HG03342 (cell line): Measurements from ENCODE around the gene P2RX2.

ENCODE experiments used
- ATAC-seq: cut with Tn5 transposase; IDR thresholded peaks from one replicate; pipeline ENCODE4 v1.9.1; 2021; ENCODE audit warnings: mild to moderate bottlenecking, moderate library complexity; ENCODE audit not compliant: unreplicated experiment

Gene P2RX2

DNA sequence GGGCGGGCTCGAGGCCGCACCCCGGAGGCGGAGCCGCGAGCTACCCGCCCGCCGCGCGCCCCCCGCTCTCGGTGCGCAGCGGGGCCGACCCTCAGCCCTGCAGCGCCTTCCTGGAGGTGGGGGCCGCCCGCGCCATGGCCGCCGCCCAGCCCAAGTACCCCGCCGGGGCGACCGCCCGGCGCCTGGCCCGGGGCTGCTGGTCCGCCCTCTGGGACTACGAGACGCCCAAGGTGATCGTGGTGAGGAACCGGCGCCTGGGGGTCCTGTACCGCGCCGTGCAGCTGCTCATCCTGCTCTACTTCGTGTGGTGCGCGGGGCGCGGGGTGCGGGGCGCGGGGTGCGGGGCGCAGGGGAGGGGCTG is at the start of gene P2RX2:
Gene P2RX2 (plus strand): TSS at position 94 of the 361 bp plus-strand sequence. CDS start 41 bp downstream, at position 135.
- no peak for ATAC-seq

DNA sequence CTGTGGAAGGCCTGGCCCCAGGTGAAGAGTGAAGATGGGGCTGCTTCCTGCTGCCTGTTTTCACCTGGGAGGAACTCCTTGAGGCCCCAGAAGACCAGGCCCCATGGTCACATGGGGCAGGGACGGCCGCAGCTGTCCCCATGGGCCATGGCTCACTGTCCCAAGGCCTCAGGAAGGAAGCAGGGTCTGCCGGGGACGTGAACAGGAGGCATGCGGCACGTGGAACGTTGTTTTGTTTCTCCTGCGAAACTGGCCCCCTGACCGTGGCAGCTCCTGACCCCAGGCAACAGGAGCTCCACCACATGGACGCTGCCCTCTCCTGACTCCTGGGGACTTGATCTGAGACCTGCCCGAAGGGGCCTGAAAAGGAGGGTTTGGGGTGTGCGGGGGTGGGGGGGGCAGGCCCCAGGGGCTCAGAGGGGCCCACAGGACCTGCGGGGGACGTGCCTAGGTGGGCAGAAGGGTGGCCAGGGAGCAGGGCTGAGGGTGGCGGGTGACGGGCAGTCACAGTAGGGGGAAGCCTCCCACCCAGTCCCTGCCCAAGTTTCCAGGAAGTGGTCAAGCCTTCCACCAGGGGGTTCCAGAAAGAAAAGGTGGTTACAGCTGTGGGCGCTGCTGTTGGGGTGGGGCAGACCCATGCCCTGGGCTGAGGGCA is 49.6 kb upstream of the P2RX2 start:
- no peak for ATAC-seq

DNA sequence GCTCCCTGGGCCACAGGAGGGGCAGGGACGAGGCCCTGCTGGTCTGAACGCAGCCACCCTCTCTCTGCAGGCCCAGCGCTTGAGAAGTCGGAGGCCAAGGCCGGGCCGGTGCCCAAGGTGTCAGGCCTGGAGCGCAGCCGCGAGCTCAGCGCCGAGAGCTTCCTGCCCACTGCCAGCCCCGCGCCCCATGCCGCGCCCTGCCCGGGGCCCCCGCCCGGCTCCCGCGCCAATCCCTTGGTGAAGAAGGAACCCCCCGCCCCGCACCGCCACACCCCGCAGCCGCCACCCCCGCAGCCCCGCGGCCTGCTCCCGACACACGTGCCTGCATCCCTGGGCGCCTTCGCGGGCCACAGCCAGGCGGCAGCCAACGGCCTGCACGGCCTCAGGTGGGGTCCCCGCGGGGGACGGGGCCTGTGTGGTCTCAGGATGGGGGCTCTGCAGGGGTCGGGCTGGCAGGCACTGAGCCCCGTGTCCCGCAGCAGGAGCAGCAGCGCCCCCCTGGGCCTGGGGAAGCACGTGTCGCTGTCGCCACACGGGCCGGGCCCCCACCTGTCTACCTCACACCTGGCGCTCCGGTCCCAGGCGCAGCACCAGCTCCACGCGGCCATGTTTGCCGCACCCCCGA is 48.6 kb upstream of the P2RX2 start:
- ATAC-seq, result no peak

DNA sequence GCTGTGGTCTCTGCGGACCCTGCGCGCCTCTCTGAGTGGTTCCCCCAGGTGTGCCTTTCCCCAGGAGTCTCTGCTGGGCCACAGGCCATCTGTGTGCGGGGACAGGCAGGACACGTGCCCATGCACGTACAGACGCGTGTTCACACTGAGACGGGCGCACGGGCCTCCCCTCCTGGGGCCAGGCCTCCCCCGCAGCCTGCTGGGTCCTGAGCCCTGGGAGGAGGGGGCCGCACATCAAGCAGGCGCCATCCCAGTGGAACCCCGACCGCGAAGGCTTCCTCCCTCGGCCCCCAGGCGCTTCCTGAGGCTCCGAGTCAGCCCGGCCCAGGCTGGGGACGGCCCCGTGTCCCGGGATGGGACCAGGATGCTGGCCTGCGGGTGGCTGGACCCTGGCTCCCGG is 47.9 kb upstream of the P2RX2 start:
- ATAC-seq, result no peak

DNA sequence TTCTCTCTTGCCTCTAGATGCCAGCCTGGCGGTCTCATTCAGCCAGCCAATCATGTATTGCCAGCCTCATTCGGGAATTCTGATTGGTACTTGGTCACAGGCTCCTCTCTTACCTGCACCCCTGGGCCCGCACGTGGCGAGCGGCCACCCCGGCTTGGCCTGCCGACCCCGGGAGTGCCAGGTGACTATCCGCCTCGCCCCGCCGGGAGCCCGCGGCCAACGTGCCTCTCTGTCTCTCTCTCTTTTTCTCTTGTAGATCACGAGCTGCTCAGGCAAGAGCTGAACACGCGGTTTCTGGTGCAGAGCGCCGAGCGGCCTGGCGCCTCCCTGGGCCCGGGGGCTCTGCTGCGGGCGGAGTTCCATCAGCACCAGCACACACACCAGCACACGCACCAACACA is 47.5 kb upstream of the P2RX2 start:
- no peak for ATAC-seq

DNA sequence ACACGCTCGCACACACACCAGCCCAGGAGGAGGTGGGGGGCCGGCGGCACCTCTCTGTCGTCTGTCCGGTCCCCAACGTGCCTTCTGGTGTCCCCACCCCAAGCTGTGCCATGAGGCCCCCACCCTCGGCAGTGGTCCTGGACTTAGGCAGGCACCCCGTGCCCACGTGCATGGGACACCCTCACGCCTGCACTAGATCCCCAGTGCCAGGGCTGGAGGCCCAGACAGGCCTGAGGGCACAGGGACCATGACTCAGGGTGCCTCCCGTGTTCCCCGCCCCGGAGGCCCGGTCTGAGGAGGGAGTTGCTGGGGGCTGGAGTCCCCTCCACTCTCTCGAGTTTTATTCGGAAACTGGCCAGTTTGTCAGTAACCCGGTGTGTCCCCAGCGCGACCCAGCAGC is 47.0 kb upstream of the P2RX2 start:
- no peak for ATAC-seq

DNA sequence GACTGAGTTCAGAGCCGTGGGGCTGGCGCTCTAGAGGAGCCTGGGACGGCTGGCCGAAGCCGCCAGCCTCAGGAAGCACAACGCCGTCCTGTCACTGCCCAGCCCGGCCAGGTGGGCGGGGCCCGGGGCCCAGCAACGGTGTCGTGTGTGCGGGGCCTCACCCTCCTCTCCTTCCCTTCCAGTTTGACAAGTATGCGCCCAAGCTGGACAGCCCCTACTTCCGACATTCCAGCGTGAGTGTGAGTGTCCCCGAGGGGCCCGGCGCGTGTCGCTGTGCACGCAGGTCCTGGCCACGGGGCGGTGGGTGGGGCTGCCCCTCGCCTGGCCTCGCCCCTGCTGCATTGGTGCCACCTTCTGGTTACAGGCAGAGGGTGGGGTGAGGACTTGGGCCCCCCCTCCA is 46.5 kb upstream of the P2RX2 start:
- ATAC-seq, result no peak

DNA sequence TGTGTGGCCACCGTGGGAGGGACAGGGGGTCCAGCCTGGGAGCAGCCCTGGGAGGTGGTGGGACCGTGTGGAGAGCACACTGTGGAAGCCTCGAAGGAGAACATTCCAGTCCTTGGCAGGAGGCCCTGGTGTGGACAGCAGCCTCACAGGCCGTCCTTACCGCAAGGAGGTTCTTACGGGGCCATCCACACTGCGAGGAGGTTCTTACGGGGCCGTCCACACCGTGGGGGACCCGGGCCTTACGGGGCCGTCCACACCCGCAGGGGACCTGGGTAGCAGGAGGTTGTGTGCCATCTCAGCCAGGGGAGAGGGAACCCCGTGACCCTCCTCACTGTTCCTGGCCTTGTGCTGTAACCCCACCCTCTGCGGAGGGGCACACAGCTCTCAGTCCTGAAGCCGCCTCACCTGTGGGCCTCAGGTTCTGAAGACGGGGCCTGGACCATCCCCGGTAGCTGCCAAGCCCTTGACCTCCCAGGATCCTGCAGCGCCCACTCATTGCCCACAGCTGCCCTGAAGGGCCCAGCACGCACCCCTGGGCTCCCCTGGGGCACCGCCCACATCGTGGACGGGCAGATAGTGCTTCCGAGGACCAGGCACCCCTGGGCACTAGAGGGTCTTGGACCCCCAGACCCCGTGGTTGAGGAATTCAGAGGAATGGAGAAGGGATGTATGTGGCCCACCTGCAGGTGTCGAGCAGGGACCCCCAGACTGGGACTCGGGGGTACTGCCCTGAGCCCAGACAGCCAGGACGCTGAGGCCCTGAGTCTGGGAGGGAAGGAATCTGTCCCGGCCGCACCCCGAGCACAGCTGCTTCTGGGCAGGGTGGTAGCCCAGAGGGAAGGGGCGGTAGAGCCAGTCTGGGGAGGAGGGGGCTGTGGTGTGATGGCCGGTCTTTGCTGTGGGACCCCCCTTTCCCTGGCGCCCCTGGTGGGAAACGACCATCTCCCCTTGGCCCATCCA is 45.5 kb upstream of the P2RX2 start:
- ATAC-seq, result no peak

DNA sequence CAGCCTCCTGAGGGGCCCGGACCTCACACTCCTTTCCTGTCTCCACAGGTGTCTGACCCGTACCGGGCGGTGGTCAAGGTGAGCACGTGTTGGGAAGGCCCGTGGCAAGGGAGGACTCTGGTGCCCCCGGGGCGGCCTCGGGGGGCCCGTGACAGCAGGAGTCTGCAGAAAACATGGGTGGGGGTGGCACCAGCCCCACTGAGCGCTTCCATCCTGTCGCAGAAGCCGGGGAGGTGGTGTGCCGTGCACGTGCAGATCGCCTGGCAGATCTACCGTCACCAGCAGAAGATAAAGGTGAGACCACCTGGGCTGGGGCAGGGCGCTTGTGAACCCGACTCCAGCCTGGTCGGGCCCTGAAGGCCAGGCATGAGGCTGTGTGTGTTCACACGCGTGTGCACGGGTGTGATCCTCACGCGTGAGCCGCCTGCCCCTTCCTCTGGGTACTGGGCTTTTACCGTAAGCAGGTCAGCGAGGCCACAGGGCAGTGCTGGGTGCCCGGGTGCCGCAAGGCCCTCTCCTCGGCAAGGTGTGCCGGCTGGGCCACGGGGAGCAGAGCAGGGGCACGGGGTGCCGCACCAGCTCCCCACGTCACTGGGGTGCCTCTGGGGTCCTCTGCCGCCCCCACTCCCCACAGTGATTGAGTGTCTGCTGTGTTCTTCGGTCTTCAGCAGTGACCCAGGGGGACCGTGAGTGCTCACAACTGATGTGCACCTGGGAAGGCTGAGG is 44.1 kb upstream of the P2RX2 start:
- no peak for ATAC-seq

DNA sequence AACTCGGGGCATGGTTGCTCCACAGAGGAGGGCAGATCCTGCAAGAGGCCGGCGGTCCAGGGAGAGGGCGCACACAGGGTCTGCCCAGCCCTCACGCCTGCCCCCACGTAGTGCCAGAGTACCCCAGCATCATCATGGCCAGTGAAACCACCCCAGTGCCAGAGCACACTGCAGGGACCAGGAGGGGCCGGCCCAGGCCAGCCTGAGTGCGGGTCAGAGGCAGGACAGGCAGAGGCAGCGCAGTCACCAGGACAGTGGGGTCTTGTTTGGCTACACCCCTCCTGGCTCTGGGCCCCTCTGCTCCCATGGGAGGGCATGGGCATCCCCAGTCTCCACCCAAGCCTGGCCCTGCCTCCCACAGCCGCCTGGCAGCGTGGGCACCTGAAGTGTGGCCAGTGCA is 42.9 kb upstream of the P2RX2 start:
- ATAC-seq, result no peak

DNA sequence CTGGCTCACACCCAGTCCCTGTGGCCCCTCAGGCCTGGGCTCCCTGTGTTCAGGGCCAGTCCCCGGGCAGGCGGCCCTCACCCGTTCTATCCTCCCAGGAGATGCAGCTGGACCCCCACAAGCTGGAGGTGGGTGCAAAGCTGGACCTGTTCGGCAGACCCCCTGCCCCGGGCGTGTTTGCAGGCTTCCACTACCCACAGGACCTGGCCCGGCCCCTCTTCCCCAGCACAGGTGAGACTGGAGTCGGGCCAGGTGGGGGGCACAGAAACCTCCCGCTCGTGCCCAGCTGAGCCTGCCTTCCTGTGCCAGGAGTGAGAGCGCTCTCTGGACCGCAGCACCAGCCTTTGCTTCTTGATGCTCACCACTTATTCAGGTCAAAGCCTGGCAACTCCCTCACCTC is 41.9 kb upstream of the P2RX2 start:
- ATAC-seq, result no peak

DNA sequence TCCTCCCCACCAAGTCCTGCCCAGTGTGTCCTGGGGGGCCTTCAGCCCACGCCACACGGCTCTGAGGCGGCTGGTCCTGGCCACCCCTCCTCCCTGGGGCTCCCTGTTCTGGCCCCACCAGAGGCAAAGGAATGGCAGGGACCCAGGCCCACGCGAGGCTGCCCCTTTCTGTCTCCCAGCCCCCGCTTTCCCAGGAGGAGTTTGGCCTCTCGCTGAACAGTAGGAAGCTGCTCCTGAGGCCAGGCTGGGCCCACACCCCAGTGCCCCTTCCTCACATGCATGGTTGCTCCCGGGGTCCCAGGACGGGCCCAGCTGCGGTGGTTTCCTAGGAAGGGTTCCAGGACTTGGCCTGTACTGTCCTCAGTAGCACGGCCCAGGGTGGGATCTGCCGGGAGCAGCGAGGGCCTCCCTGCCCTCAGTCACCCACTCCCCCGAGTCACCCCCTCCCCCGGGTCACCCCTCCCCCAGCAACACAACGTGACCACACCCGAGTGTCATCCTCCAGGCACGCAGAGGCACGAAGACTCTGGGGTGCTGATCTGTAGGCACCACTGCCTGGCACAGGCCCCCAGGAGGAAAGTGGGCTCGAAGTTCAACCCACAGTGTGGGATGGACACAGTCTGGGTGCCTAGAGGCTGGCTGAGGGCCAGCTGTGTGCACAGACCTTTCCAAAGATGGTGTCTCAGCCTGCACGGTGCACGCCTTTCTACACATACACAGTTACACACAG is 41.2 kb upstream of the P2RX2 start:
- no peak for ATAC-seq

DNA sequence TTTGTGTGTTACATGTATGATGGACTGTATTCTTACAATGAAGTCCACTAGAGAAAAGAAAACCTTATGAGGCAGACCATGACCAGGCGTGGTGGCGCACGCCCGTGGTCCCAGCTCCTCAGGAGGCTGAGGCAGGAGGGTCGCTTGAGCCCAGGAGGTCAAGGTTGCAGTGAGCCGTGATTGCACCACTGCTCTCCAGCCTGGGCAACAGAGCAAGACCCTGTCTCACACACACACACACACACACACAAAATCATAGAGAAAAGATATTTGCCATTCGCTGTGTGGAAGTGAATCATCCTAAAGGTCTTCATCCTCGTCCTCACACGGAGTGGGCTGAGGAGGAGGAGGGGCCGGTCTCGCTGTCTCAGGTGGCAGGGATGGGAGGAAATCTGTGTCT is 40.5 kb upstream of the P2RX2 start:
- ATAC-seq, result no peak

DNA sequence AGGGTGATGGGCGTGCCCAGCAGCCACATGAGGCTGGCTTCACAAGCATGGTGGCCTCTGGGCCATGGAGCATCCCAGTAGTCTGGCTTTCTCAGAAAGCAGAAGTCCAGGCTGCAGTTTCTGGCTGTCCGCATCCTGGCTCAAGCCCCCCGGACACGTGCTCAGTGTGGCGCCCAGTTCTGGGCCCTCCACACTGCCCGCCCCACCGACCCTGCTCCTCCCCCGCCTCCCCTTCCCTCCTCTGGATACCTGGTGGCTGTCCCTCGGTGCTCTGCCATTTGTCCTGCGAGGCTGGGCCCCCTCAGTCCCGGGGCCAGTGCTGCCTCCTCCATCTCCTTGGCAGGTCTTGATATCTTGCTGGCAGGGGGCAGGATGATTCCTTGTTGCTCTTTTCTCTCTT is 39.8 kb upstream of the P2RX2 start:
- no peak for ATAC-seq

DNA sequence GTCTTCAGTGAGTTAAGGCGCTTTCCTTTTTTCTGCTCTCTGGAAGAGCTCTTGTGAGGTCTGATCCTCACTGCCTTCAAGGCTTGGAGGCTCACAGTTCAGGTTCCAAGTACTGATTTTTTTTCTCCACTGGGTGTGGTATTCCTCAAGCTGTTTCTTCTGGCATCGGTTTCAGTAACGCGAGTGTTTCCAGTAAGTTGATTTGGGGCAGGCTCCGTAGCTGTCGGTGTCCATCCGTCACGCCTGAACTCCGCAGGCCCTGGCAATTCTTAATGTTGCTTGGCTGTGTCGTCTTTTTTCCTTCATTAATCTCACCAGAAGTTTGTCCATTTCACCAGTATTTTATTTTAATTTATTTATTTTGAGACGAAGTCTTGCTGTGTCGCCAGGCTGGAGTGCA is 38.8 kb upstream of the P2RX2 start:
- ATAC-seq, result no peak

DNA sequence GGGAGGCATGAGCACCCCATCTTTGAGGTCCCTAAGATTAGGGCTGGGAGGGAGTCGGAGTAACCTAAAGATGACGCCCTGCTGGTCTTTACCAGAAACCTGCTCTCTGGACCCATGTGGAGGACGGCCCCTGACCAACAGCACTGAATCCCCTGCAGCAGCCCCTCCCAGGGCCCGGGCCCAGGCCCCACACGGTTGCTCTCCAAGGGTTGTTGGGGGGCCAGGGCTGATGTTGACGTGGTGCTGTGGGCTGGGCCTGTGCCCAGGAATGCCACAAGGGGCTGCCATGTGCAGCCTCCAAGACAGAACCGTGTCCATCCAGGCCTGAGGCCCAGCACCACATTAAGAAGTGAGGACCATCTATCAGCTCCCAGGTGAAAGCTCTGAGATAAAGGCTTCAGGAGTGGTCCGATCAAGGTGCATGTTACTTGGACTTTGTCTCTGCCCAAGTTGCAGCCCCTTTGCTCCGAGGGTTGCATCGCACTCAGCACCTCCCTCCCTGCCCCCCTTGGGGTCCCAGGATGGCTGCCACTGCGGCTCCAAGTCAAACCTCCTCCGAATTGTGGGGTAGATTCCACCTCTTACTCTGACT is 37.8 kb upstream of the P2RX2 start:
- no peak for ATAC-seq

DNA sequence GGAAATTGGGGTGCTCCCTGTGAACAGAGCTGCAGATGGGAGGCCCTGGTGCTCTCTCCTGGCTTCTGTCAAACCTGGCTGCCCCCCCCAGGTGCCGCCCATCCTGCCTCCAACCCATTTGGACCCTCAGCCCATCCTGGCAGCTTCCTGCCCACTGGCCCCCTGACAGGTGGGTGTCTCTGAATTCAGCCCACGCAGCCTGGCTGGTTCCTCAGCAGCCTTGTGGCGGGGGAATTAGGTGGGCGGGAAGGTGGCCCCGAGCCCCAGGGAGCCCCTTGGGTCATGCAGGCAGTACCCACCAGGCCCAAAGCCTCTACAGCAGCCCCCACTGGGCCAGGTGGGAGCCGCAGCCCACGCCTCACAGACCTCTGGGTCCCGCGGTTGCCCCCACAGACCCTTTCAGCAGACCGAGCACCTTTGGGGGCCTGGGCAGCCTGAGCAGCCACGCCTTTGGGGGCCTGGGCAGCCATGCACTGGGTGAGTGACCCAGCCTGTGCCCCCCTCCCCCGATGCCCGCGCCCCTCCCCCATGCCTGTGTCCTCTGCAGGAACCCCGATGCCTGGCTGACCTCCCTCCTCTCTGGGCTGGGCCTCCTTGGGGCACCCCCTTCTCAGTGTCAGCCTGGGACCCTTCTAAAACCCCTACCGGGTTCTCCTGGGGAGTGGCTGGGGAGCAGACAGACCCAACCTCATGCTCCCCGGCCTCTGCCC is 37.1 kb upstream of the P2RX2 start:
- no peak for ATAC-seq

DNA sequence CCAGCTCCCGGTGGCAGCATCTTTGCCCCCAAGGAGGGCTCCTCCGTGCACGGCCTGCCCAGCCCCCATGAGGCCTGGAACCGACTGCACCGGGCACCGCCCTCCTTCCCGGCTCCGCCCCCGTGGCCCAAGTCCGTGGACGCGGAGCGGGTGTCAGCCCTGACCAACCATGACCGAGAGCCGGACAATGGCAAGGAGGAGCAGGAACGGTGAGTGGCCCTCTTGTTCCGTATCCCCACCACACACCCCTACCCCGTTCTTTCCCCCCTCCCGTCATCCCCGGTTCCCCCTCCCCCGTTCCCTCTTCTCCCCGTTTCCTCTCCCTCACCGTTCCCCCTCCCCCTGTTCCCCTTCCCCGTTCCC is 36.5 kb upstream of the P2RX2 start:
- ATAC-seq, result no peak

DNA sequence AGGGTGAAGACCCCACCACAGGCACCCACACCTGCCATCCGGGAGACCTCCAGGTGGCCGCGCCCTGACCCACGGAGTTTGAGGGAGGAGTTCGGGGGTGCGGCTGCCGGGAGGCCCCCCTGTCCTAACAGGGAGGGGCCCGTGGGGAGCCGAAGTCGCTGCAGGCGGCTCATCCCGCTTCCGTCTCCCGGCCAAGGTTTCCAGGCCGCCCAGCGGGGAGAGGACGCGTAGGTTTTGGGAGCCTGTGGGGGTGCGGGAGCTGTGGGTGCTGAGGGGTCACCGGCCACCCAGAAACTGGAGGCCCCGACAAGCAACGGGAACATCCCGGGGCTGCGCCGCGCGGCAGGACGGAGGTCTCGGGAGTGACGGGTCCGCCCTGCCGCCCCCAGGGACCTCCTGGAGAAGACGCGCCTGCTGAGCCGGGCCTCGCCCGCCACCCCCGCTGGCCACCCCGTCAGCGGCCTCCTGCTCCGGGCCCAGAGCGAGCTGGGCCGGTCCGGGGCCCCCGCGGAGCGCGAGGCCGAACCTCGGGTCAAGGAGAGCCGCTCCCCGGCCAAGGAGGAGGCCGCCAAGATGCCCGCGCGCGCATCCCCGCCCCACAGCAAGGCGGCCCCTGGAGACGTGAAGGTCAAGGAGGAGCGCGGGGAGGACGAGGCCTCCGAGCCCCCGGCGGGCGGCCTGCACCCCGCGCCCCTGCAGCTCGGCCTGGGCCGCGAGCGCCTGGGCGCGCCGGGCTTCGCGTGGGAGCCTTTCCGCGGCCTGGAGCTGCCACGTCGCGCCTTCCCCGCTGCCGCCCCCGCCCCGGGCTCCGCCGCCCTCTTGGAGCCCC is 35.8 kb upstream of the P2RX2 start:
- ATAC-seq, result no peak
